Mesenchymal stem cell (in vitro differentiated cells and primary cell): ENCODE measurements around the gene NPPC.
A peak's percentile ranks its signal among the peaks of the same experiment; 100 is the strongest.

ENCODE experiments used
- DNase-seq: peaks from one replicate; pipeline ENCODE4 v3.0.0-alpha.2; 2013
- H2AFZ ChIP-seq: one replicate; pipeline ENCODE4 v1.6.1; 2013; ENCODE audit warnings: low read depth, mild to moderate bottlenecking, control low read depth, inconsistent platforms, low read length, moderate library complexity
- H2AK5ac ChIP-seq: 2 replicates; pipeline ENCODE4 v1.6.1; 2013; ENCODE audit warnings: low read length, moderate library complexity, mild to moderate bottlenecking, inconsistent platforms; ENCODE audit not compliant: severe bottlenecking
- H2BK120ac ChIP-seq: one replicate; pipeline ENCODE4 v1.6.1; 2013; ENCODE audit warnings: low read depth, mild to moderate bottlenecking, inconsistent platforms, low read length, moderate library complexity
- H2BK12ac ChIP-seq, 2 experiments: one replicate each; pipeline ENCODE4 v1.6.1; 2013; ENCODE audit warnings: inconsistent platforms in 2 of 2, low read length in 2 of 2, mild to moderate bottlenecking in 2 of 2, moderate library complexity in 2 of 2, control low read depth in 1 of 2
- H2BK15ac ChIP-seq: one replicate; pipeline ENCODE4 v1.6.1; 2013; ENCODE audit warnings: mild to moderate bottlenecking, low read depth, inconsistent platforms; ENCODE audit not compliant: poor library complexity, severe bottlenecking
- H2BK5ac ChIP-seq: 2 replicates; pipeline ENCODE4 v1.6.1; 2013; ENCODE audit warnings: low read depth, mild to moderate bottlenecking, low read length, control low read depth, inconsistent platforms; ENCODE audit not compliant: poor library complexity, severe bottlenecking
- H3K14ac ChIP-seq, 2 experiments: one replicate each; pipeline ENCODE4 v1.6.1; 2013; ENCODE audit warnings: inconsistent platforms in 2 of 2, low read length in 2 of 2, control low read depth in 1 of 2, mild to moderate bottlenecking in 1 of 2, moderate library complexity in 1 of 2
- H3K18ac ChIP-seq, 2 experiments: one replicate each; pipeline ENCODE4 v1.6.1; 2013; ENCODE audit warnings: inconsistent platforms in 2 of 2, low read length in 2 of 2, control low read depth in 1 of 2, low read depth in 1 of 2, mild to moderate bottlenecking in 1 of 2
- H3K23ac ChIP-seq, 2 experiments: one replicate each; pipeline ENCODE4 v1.6.1; 2013; ENCODE audit warnings: inconsistent platforms in 2 of 2, low read length in 2 of 2, mild to moderate bottlenecking in 2 of 2, moderate library complexity in 2 of 2, control low read depth in 1 of 2
- H3K27ac ChIP-seq: 2 replicates; pipeline ENCODE4 v1.5.1; 2013; ENCODE audit warnings: mild to moderate bottlenecking, moderate library complexity, low read length, control low read depth, inconsistent platforms; ENCODE audit not compliant: poor library complexity, severe bottlenecking
- H3K27me3 ChIP-seq, 2 experiments: 2 replicates each; pipeline versions ENCODE4 v1.6.1 to v1.7.0; 2013; ENCODE audit warnings: low read length in 2 of 2, mild to moderate bottlenecking in 2 of 2, moderate library complexity in 2 of 2, control low read depth in 1 of 2, inconsistent platforms in 1 of 2; ENCODE audit not compliant: control insufficient read depth in 1 of 2, insufficient read depth in 1 of 2
- H3K36me3 ChIP-seq, 2 experiments: 2 replicates each; pipeline versions ENCODE4 v1.6.1 to v1.7.0; 2013; ENCODE audit warnings: low read length in 2 of 2, control low read depth in 1 of 2, inconsistent platforms in 1 of 2, low read depth in 1 of 2, mild to moderate bottlenecking in 1 of 2; ENCODE audit not compliant: insufficient read depth in 2 of 2, control insufficient read depth in 1 of 2
- H3K4ac ChIP-seq, 2 experiments: one replicate each; pipeline ENCODE4 v1.6.1; 2013; ENCODE audit warnings: inconsistent platforms in 2 of 2, low read length in 2 of 2, mild to moderate bottlenecking in 2 of 2, moderate library complexity in 2 of 2, control low read depth in 1 of 2, low read depth in 1 of 2
- H3K4me1 ChIP-seq: 2 replicates; pipeline ENCODE4 v1.6.1; 2013; ENCODE audit warnings: low read depth, low read length, control low read depth; ENCODE audit not compliant: control insufficient read depth, insufficient read depth
- H3K4me2 ChIP-seq: 2 replicates; pipeline ENCODE4 v1.6.1; 2013; ENCODE audit warnings: low read length, mild to moderate bottlenecking, inconsistent platforms; ENCODE audit not compliant: poor library complexity, severe bottlenecking
- H3K4me3 ChIP-seq, 2 experiments: 2 replicates each; pipeline versions ENCODE4 v1.5.1 to v1.7.0; 2013; ENCODE audit warnings: low read length in 2 of 2, mild to moderate bottlenecking in 2 of 2, control low read depth in 1 of 2, low read depth in 1 of 2; ENCODE audit not compliant: insufficient read depth in 1 of 2
- H3K79me1 ChIP-seq: replicated peaks from 2 replicates; pipeline ENCODE4 v1.6.1; 2013; ENCODE audit warnings: mild to moderate bottlenecking, control low read depth, low read length, inconsistent platforms; ENCODE audit not compliant: poor library complexity, severe bottlenecking
- H3K9ac ChIP-seq: 2 replicates; pipeline ENCODE4 v1.7.0; 2013; ENCODE audit warnings: mild to moderate bottlenecking, low read length, moderate library complexity
- H3K9me3 ChIP-seq: 2 replicates; pipeline ENCODE4 v1.7.0; 2013; ENCODE audit warnings: mild to moderate bottlenecking, low read length; ENCODE audit not compliant: control insufficient read depth
- H4K8ac ChIP-seq: one replicate; pipeline ENCODE4 v1.6.1; 2013; ENCODE audit warnings: inconsistent platforms, mild to moderate bottlenecking, low read length, moderate library complexity
- H4K91ac ChIP-seq: one replicate; pipeline ENCODE4 v1.6.1; 2013; ENCODE audit warnings: mild to moderate bottlenecking, low read length, inconsistent platforms
- WGBS: methylation state at CpG from one replicate; pipeline ENCODE4 v1.1.7; 2013; ENCODE audit warnings: mixed read lengths; 5-methylcytosine and 5-hydroxymethylcytosine counted together

Gene NPPC

GRCh38 chr2:231929961-231930592, 3.9 kb upstream of the NPPC start:
- H3K27me3 ChIP-seq, result peaks cover 67 to 95% of the 10 kb centered on the region in 2 experiments
- no peak overlapping the region for H2BK120ac ChIP-seq
- no peak overlapping the region for H4K91ac ChIP-seq
- H2BK15ac ChIP-seq, result no peak overlapping the region
- H3K79me1 ChIP-seq, result no peaks in the 10 kb centered on the region
- no peak overlapping the region for H3K4me2 ChIP-seq
- H2BK5ac ChIP-seq, result no peak overlapping the region
- H3K4me1 ChIP-seq, result peaks cover 29% of the 10 kb centered on the region
- no peak overlapping the region for H2AK5ac ChIP-seq
- DNase-seq, result peak; percentile 25
- no peak overlapping the region for H3K4me3 ChIP-seq
- H3K9me3 ChIP-seq, result no peaks in the 10 kb centered on the region
- H3K14ac ChIP-seq, result no peak overlapping the region
- no peak overlapping the region for H3K9ac ChIP-seq
- WGBS, result 46% methylated on average over 11 of the region's 11 CpGs
- H2AFZ ChIP-seq, result no peak overlapping the region
- no peak overlapping the region for H2BK12ac ChIP-seq
- no peak overlapping the region for H3K27ac ChIP-seq
- no peak overlapping the region for H3K4ac ChIP-seq
- H3K36me3 ChIP-seq, result no peaks in the 10 kb centered on the region
- H4K8ac ChIP-seq, result no peak overlapping the region
- no peak overlapping the region for H3K23ac ChIP-seq
- no peak overlapping the region for H3K18ac ChIP-seq

GRCh38 chr2:231928901-231929725, 2.9 kb upstream of the NPPC start:
- Histone ChIP-seq H2BK15ac (no peak overlapping the region), H3K23ac (no peak overlapping the region), H3K9me3 (no peaks in the 10 kb centered on the region), H3K4me1 (peaks cover 33% of the 10 kb centered on the region), H2AK5ac (no peak overlapping the region), H3K4ac (no peak overlapping the region), H4K8ac (no peak overlapping the region), H2BK12ac (no peak overlapping the region), H3K14ac (no peak overlapping the region), H3K27me3 (peaks cover 77 to 96% of the 10 kb centered on the region in 2 experiments), H2AFZ (no peak overlapping the region), H3K9ac (no peak overlapping the region), H3K79me1 (no peaks in the 10 kb centered on the region), H4K91ac (no peak overlapping the region), H3K27ac (no peak overlapping the region), H2BK5ac (no peak overlapping the region), H3K18ac (no peak overlapping the region), H2BK120ac (no peak overlapping the region), H3K36me3 (no peaks in the 10 kb centered on the region), H3K4me2 (no peak overlapping the region), H3K4me3 (no peak overlapping the region)
- no peak for DNase-seq
- WGBS, result 85% methylated on average over 11 of the region's 11 CpGs

DNA sequence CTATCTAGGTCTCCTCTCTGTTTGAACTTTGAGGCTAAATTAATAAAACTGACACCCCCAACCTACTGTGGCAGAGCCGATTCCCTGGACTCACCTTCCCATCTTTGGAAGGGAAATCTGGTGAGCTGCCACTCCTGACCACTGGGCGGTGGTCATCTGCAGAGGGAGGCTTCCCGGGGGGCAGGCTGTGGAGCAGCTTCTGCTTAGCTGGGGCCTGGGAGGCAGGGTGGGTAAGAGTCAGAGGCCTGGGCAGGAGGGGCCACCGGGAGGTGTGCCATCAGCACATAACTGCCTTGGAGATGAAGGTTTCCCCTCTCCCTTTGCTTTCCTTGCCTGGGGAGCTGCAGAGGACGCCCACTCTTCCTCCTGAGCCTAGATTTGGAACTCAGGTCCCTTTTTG, 2.3 kb upstream of the NPPC start:
- Histone ChIP-seq H3K27me3 (peaks cover 79 to 96% of the 10 kb centered on the region in 2 experiments), H3K9ac (no peak overlapping the region), H2BK120ac (no peak overlapping the region), H3K9me3 (no peaks in the 10 kb centered on the region), H2AK5ac (no peak overlapping the region), H2BK5ac (no peak overlapping the region), H3K23ac (no peak overlapping the region), H2BK12ac (no peak overlapping the region), H2BK15ac (no peak overlapping the region), H3K36me3 (no peaks in the 10 kb centered on the region), H2AFZ (no peak overlapping the region), H4K91ac (no peak overlapping the region), H3K4me1 (peaks cover 33% of the 10 kb centered on the region), H3K79me1 (no peaks in the 10 kb centered on the region), H3K4me3 (no peak overlapping the region), H3K14ac (no peak overlapping the region), H3K27ac (no peak overlapping the region), H3K4ac (no peak overlapping the region), H4K8ac (no peak overlapping the region), H3K4me2 (no peak overlapping the region), H3K18ac (no peak overlapping the region)
- 66% methylated on average over 5 of the region's 5 CpGs for WGBS
- no peak for DNase-seq

DNA sequence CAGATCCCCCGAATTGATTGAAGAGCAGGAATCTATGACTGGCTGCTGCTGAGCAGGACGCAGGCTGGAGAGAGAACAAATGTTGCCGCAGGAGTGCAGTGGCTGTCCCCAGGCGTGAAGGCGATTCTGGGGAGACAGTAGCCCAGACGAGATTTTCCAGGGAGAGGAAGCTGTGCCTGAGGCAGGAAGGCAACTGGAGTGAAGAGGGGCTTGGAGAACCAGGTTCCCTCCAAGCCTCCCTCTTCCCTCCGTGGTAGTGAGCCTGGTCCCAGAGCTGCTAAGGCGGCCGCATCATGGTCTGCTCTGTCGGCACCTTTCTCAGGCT, 1.3 kb upstream of the NPPC start:
- no peaks in the 10 kb centered on the region for H3K9me3 ChIP-seq
- H3K23ac ChIP-seq, result no peak overlapping the region
- DNase-seq, result no peak
- H3K4me3 ChIP-seq, result no peak overlapping the region
- no peak overlapping the region for H3K27ac ChIP-seq
- H3K4me1 ChIP-seq, result peaks cover 29% of the 10 kb centered on the region
- no peak overlapping the region for H2AK5ac ChIP-seq
- H3K4ac ChIP-seq, result no peak overlapping the region
- H3K79me1 ChIP-seq, result no peaks in the 10 kb centered on the region
- H4K8ac ChIP-seq, result no peak overlapping the region
- no peak overlapping the region for H2BK15ac ChIP-seq
- no peak overlapping the region for H3K14ac ChIP-seq
- no peak overlapping the region for H2BK5ac ChIP-seq
- H3K36me3 ChIP-seq, result no peaks in the 10 kb centered on the region
- WGBS, result 61% methylated on average over 7 of the region's 10 CpGs
- H2BK120ac ChIP-seq, result no peak overlapping the region
- peaks cover 88 to 96% of the 10 kb centered on the region in 2 experiments for H3K27me3 ChIP-seq
- no peak overlapping the region for H2BK12ac ChIP-seq
- no peak overlapping the region for H2AFZ ChIP-seq
- no peak overlapping the region for H4K91ac ChIP-seq
- no peak overlapping the region for H3K4me2 ChIP-seq
- H3K18ac ChIP-seq, result no peak overlapping the region
- no peak overlapping the region for H3K9ac ChIP-seq
